ENCODE measurements around the gene GJB1.

DNA sequence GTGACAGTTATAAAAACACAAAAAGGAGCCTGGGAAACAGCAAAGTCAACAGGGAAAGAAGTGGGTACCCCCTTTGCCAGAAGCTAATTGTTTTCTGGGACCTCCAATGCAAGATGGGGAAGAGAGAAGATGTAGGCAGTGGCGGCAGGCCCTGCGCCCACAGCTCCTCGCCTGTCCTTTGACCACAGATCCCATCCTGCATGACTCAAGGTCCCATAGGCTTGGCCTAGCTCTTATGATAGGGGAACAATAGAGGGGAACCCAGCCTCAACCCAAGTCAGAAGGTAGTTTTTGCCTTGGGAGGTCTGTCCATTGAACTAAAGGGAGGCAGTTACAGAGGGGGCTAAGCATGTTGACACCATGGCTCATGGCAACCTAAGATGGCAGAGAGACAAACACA, 16.8 kb downstream of the GJB1 start:
- TF ChIP-seq, protein P1, sequence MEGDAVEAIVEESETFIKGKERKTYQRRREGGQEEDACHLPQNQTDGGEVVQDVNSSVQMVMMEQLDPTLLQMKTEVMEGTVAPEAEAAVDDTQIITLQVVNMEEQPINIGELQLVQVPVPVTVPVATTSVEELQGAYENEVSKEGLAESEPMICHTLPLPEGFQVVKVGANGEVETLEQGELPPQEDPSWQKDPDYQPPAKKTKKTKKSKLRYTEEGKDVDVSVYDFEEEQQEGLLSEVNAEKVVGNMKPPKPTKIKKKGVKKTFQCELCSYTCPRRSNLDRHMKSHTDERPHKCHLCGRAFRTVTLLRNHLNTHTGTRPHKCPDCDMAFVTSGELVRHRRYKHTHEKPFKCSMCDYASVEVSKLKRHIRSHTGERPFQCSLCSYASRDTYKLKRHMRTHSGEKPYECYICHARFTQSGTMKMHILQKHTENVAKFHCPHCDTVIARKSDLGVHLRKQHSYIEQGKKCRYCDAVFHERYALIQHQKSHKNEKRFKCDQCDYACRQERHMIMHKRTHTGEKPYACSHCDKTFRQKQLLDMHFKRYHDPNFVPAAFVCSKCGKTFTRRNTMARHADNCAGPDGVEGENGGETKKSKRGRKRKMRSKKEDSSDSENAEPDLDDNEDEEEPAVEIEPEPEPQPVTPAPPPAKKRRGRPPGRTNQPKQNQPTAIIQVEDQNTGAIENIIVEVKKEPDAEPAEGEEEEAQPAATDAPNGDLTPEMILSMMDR (IDR thresholded peaks at IDR 0.05; ENCODE audit: low read length) = no peak
- TF ChIP-seq EZH2 (IDR thresholded peaks at IDR 0.05; ENCODE audit: borderline replicate concordance, low read length) = no peak
